ENCODE measurements around the gene DHCR24.

DNA sequence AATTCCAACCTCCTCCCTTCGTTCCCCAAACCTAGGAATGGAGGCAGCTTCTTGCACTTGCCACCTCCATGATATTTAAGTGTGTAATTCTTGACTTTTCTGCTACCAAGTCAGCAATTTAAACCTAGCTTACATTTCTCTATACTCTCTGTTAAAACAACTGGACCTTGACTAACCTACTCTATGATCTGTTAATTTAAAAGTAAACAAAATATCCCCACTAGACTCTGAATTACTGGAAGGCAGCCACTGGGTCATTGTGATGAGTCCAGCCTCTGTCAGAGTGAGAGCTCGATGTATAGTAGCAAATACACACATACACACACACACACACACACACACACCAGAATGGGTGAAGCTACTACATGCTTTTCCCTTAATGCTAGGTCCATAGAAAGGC, 40.0 kb upstream of the DHCR24 start:
- no peak for TF ChIP-seq POLR2AphosphoS5 (IDR thresholded peaks at IDR 0.05; ENCODE audit: insufficient read depth, low read depth, low read length)
- no peak for TF ChIP-seq CTCF (IDR thresholded peaks at IDR 0.05; ENCODE audit: extremely low read depth in 1 of 2, insufficient read depth in 1 of 2, low read depth in 1 of 2, low read length in 2 of 2)
- TF ChIP-seq, protein P1, sequence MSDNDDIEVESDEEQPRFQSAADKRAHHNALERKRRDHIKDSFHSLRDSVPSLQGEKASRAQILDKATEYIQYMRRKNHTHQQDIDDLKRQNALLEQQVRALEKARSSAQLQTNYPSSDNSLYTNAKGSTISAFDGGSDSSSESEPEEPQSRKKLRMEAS (IDR thresholded peaks at IDR 0.05; ENCODE audit: insufficient read depth, insufficient read length) = no peak
- TF ChIP-seq EZH2 (IDR thresholded peaks at IDR 0.05; ENCODE audit: borderline replicate concordance, low read depth, low read length, severe bottlenecking) = no peak
- TF ChIP-seq FOS (IDR thresholded peaks at IDR 0.05; ENCODE audit: borderline replicate concordance, insufficient read depth, low read length) = no peak
- no peak for TF ChIP-seq POLR2A (IDR thresholded peaks at IDR 0.05; ENCODE audit: low read depth, low read length)
- TF ChIP-seq MYC (IDR thresholded peaks at IDR 0.05; ENCODE audit: low read depth, low read length) = no peak
- TF ChIP-seq GATA2 (IDR thresholded peaks at IDR 0.05; ENCODE audit: insufficient read depth, insufficient read length, low read depth, low read length) = no peak

Data from endothelial cell of umbilical vein (primary cell).